Activated T-helper 9 cell treated with anti-CD3 and anti-CD28 coated beads, Interleukin-2, amount 50 U/mL, for 16 hours (primary cell): Measurements from ENCODE around the gene GMPR.
A peak's percentile ranks its signal among the peaks of the same experiment; 100 is the strongest.

Source experiments
- DNase-seq: peaks from one replicate; pipeline ENCODE4 v3.0.0-alpha.2; 2020; ENCODE audit warnings: low read depth

Gene GMPR

GRCh38 chr6:16238057-16238962 lies at the start of gene GMPR:
Gene GMPR (plus strand): TSS chr6:16238587. CDS start chr6:16238694, 107 bp downstream.
- DNase-seq: peak; percentile 66

GRCh38 chr6:16190214-16190613 lies 48.2 kb upstream of the GMPR start:
- DNase-seq: no peak

- no peak for DNase-seq
Observed at GRCh38 chr6:16196260-16196983, 42.0 kb upstream of the GMPR start.

GRCh38 chr6:16196984-16197546 lies 41.3 kb upstream of the GMPR start:
- DNase-seq: no peak

GRCh38 chr6:16198061-16198705 lies 40.2 kb upstream of the GMPR start:
- DNase-seq: no peak

- no peak for DNase-seq
Observed at GRCh38 chr6:16199804-16200203, 38.6 kb upstream of the GMPR start.

- DNase-seq: no peak
Observed at GRCh38 chr6:16200321-16200883, 38.0 kb upstream of the GMPR start.

GRCh38 chr6:16201706-16202105 lies 36.7 kb upstream of the GMPR start:
- no peak for DNase-seq

GRCh38 chr6:16204653-16205376 lies 33.6 kb upstream of the GMPR start:
- DNase-seq: no peak

GRCh38 chr6:16205377-16206144 lies 32.8 kb upstream of the GMPR start:
- no peak for DNase-seq

GRCh38 chr6:16206595-16207037 lies 31.8 kb upstream of the GMPR start:
- DNase-seq: no peak

GRCh38 chr6:16208989-16209388 lies 29.4 kb upstream of the GMPR start:
- DNase-seq: no peak

- no peak for DNase-seq
Observed at GRCh38 chr6:16209539-16209938, 28.8 kb upstream of the GMPR start.

GRCh38 chr6:16212276-16212675 lies 26.1 kb upstream of the GMPR start:
- no peak for DNase-seq

GRCh38 chr6:16216501-16217155 lies 21.8 kb upstream of the GMPR start:
- DNase-seq: no peak

- no peak for DNase-seq
Observed at GRCh38 chr6:16217156-16217721, 21.1 kb upstream of the GMPR start.

GRCh38 chr6:16222826-16223225 lies 15.6 kb upstream of the GMPR start:
- no peak for DNase-seq

- no peak for DNase-seq
Observed at GRCh38 chr6:16223362-16223761, 15.0 kb upstream of the GMPR start.

- DNase-seq: no peak
Observed at GRCh38 chr6:16224409-16224808, 14.0 kb upstream of the GMPR start.
